Measurements from ENCODE around the gene CREB5.

The CREB5 gene

DNA sequence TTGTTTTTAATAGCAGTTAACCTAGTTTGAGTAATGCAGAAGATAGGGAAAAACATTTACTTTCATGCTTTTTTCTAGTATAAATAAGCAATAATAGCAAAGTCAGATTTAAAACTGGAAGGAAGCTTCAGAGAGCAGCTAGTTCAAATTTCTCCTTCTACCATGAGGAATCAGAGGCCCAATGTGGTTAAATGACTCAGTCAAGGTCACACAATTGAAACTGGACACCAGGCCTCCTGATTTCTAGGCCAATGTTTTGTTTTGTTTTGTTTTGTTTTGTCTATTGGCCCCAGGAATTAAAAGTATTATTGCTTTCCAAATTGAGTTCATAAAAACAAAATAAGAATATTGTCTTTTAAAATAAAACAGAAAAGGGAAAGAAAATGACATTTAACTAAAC is 423.5 kb downstream of the CREB5 start:
- TF ChIP-seq GATA2 (IDR thresholded peaks at IDR 0.05; ENCODE audit: low read depth, low read length) (no peak), GATA3 (IDR thresholded peaks at IDR 0.05; ENCODE audit: low read depth, low read length) (no peak)

DNA sequence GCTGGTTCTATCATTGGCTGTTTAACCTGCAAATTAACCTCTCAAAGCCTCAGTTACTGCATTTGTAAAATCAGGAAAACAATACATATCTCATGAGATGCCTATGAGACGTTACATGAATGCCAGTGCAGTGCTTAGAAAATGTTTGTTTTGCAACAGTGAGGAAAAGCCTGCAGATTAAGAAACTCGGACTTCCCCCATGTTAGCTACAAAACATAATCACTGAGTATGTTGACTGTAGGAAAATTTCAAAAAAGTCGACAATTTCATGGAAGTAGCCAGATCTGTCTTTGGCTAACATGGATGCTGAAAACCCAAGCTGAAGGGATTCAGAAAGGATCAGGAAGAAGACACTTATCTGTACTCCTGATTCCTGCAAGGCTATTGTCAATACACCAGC is 424.4 kb downstream of the CREB5 start:
- TF ChIP-seq GATA2 (IDR thresholded peaks at IDR 0.05; ENCODE audit: low read depth, low read length) (no peak), GATA3 (IDR thresholded peaks at IDR 0.05; ENCODE audit: low read depth, low read length) (no peak)

DNA sequence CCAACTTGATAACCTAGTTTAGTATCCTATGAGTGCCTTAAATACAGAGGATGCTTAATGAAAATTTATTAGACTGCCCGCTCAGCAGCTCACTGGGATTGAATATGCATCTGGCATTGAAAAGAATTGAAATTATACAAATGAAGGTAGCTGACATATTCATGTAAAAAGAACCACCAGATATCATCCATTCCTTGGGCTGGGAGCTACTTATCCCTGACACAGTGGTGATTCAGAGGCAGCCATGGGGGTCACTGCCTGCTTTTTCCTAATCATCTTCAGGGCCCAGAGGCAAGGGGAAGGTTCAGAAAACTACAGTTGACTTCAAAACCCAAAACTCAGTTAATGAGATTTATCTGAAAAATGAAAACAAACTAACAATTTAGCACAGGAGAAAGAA is 424.9 kb downstream of the CREB5 start:
- TF ChIP-seq GATA3 (IDR thresholded peaks at IDR 0.05; ENCODE audit: low read depth, low read length), result no peak
- no peak for TF ChIP-seq GATA2 (IDR thresholded peaks at IDR 0.05; ENCODE audit: low read depth, low read length)

DNA sequence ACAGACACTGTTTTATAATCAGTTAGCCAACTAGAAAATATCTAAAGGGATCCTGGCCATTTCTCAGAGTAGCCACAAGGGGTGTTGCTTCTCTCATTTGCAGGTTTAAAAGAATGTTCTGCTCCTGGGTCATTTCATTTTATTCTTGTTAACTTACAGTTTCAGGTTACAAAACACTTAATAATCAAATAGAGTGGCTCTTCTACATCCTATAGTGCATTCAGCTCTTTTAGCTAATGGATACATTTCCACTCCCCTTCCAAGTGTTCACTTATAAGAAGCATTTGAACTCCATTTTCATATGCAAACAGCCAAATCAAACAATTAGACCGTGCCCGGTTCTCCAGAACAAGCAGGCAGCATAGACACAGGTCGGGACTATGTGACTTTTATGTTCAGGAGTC is 428.3 kb downstream of the CREB5 start:
- TF ChIP-seq GATA3 (IDR thresholded peaks at IDR 0.05; ENCODE audit: low read depth, low read length) (no peak), GATA2 (IDR thresholded peaks at IDR 0.05; ENCODE audit: low read depth, low read length) (no peak)

DNA sequence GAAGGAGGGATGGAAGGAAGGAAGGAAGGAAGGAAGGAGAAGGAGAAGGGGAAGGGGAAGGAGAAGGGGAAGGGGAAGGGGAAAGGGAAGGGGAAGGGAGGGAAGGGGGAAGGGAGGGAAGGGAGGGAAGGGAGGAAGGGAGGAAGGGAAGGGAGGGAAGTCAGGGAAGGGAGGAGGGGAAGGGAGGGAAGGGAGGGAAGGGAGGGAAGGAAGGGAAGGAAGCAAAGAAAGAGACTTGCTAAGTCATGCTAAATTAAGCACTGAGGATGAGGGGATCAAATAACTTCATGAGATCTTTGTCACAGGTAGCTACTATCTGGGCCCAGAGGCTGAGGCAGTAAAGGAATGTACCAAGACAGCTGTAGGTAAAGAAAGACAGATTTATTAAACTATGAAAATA is 429.4 kb downstream of the CREB5 start:
- no peak for TF ChIP-seq GATA2 (IDR thresholded peaks at IDR 0.05; ENCODE audit: low read depth, low read length)

- TF ChIP-seq GATA2 (IDR thresholded peaks at IDR 0.05; ENCODE audit: low read depth, low read length) (no peak), GATA3 (IDR thresholded peaks at IDR 0.05; ENCODE audit: low read depth, low read length) (no peak)
These were observed 430.5 kb downstream of the CREB5 start for GRCh38 chr7:28842769-28843295.

- TF ChIP-seq GATA2 (IDR thresholded peaks at IDR 0.05; ENCODE audit: low read depth, low read length), result no peak
- no peak for TF ChIP-seq GATA3 (IDR thresholded peaks at IDR 0.05; ENCODE audit: low read depth, low read length)
These were observed 432.8 kb downstream of the CREB5 start for GRCh38 chr7:28845106-28845505.

DNA sequence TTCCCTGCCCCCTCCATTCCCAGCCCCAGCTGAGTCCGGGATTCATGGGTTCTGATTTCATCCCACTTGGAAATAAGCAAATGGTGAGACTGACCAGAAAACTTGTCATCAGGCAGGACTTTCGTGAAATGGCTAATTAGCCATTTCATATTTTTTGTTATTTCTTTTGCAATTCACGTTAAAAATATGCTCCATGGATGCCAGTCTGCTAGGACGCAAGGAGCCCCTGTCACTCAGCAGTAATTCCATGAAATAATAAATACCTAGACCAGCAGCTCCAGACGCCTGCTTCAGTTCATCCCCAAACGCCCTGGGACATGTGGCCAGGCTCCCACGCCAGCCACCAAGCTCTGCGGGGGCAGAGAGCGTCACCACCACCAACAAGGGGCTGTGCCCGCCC is 434.9 kb downstream of the CREB5 start:
- TF ChIP-seq GATA3 (IDR thresholded peaks at IDR 0.05; ENCODE audit: low read depth, low read length) (no peak), GATA2 (IDR thresholded peaks at IDR 0.05; ENCODE audit: low read depth, low read length) (no peak)

DNA sequence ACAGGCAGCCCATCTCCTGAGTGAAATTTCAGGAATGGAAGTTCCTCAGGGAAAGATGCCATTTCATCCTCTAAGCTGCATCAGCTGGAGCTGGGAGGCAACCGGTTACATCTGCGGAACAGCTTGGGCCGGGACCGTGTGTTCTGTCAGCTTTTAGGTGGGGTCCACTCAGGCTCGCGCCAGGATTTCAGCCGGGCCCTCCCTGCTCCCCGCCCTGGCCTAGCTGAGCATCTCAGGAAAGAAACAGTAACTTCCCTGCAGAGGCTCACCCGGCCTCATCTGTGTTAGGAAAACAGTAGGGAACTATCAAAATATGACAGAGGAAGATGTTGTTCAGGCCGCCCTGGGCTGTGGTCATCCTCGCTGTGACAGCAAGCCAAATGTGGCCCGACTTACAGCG is 435.4 kb downstream of the CREB5 start:
- TF ChIP-seq GATA3 (IDR thresholded peaks at IDR 0.05; ENCODE audit: low read depth, low read length), result no peak
- TF ChIP-seq GATA2 (IDR thresholded peaks at IDR 0.05; ENCODE audit: low read depth, low read length), result no peak

DNA sequence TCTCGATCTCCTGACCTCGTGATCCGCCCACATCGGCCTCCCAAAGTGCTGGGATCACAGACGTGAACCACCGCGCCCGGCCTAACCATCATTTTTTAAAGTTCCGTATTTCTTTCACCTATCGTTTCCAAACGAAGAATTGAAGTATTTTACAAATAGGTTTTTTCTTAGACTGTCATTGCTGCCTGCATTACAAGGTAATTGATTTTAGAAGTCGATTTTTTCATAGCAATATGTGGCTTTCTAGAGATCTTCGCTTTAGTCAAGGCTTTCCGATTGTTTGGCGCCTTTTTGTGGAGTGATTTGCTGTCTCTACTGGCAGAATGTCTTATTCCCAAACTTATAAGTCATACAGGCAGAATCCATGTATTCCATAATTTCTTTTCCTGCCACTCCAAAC is 436.6 kb downstream of the CREB5 start:
- no peak for TF ChIP-seq GATA3 (IDR thresholded peaks at IDR 0.05; ENCODE audit: low read depth, low read length)
- no peak for TF ChIP-seq GATA2 (IDR thresholded peaks at IDR 0.05; ENCODE audit: low read depth, low read length)

DNA sequence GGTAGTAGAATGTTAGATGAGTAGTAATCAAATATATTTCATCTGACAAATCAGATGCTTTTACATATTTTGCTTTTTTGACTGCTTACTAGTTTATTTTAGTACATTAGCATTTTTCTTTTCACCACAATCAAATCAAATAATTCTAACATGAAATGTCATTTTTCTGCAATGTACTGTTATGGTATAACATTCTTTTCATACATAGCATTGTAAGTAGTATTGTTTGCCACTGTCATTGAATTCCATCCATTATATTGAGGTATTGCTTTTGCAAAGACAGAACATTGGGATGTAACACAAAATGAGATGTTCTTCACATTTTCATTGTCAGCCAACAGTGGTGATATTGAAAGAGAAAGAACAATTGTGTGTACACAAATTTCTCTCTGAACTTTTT is 438.4 kb downstream of the CREB5 start:
- no peak for TF ChIP-seq GATA3 (IDR thresholded peaks at IDR 0.05; ENCODE audit: low read depth, low read length)
- no peak for TF ChIP-seq GATA2 (IDR thresholded peaks at IDR 0.05; ENCODE audit: low read depth, low read length)

- TF ChIP-seq GATA3 (IDR thresholded peaks at IDR 0.05; ENCODE audit: low read depth, low read length), result no peak
- no peak for TF ChIP-seq GATA2 (IDR thresholded peaks at IDR 0.05; ENCODE audit: low read depth, low read length)
These were observed 440.8 kb downstream of the CREB5 start for GRCh38 chr7:28853150-28853549.

DNA sequence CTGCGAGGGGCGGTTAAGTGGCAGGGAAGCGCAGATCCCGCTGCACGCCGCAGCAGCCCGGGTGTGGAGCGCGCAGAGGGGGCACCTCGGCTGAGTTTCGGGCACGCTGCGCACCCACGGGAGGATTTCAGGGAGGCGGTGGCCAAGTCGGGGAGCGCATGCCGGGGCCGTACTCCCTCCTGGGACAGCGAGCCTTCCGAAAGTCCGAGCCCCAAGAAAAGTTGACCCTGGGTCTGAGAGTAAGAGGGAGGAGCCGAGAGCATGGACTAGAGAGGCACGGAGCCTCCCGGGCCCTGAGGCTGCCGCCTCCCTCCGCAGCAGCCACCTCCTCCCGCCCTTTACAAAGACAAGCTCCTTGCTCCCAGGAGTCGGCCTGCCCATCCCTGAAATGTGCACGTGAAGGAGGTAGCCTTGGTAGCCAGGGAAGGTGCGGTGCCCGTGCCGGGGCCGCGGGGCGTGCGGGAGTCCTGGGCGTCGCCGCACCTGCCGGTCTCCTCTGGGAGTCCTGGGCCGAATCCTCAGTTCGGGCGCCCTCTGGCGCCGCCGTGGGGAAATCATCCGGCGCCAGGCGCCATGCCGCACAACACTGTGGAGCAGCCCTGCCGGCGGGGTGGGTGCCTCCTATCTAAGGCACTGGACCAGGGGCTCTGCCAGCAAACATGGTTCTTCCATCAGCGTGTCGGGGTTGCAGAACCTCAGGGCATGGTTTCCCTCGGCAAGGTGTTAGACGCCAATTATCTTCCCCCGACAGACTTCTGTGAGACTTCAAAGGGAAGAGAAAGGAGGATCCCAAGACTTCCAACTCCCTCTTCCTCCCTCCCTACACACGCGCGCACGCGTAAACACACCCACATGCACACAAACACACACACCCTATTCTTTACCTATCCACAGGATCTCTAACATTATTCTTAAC is 441.8 kb downstream of the CREB5 start:
- no peak; the same call in 1 of the 2 replicates for TF ChIP-seq GATA2 (IDR thresholded peaks at IDR 0.05; ENCODE audit: low read depth, low read length)

DNA sequence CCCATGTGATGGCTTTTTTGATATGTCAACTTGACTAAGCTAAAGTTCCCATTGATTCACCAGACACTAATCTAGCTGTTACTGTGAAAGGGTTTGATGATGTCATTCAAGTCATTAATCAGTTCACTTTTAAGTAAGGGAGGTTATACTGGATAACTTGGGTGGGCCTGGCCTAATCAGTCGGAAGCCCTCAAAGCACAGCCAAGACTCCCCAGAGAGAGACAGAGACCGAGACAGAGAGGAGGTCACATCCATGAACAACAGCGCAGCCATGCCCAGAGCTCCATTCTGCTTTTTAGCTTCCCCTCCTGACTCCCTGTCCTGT is 442.4 kb downstream of the CREB5 start:
- TF ChIP-seq GATA2 (IDR thresholded peaks at IDR 0.05; ENCODE audit: low read depth, low read length), result no peak
- TF ChIP-seq GATA3 (IDR thresholded peaks at IDR 0.05; ENCODE audit: low read depth, low read length), result no peak

- TF ChIP-seq GATA3 (IDR thresholded peaks at IDR 0.05; ENCODE audit: low read depth, low read length), result no peak
- TF ChIP-seq GATA2 (IDR thresholded peaks at IDR 0.05; ENCODE audit: low read depth, low read length), result no peak
These were observed 443.4 kb downstream of the CREB5 start for GRCh38 chr7:28855538-28856217.

Measured in SH-SY5Y (cell line).